ENCODE results near the gene GSX2.
A peak's percentile ranks its signal among the peaks of the same experiment; 100 is the strongest.
"Not testable (repeated sequence)": the region's sequence is repeated elsewhere in the genome, so short reads cannot be mapped to it uniquely, and the experiment has no call there.

Gene GSX2

DNA sequence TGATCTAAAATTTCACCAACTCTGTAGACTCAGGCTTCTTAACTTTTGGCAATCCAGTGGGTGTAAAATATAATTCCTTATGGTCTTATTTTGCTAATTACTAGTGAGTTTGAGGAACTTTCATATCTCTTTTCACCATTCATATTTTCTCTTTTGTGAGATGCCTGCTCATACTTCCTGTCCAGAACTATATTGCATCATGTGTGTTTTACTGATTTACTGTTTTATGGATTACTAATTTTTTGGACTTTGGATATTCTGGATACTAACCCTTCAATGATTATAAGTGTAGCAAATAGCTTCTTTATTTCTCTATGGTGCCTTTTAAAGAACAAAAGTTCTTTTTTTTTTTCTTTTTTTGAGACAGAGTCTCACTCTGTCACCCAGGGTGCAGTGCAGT lies 20.6 kb downstream of the GSX2 start:
- in situ Hi-C loops (cut with HindIII; ENCODE audit: low pct_unique_long_range_greater_than_20kb, low sequenced_read_pairs): no loop called here
- DNase-seq (ENCODE audit: low read depth in 1 of 2, low spot score in 1 of 2): no peak
- TF ChIP-seq JUND (IDR thresholded peaks at IDR 0.05; ENCODE audit: low read depth): no peak

DNA sequence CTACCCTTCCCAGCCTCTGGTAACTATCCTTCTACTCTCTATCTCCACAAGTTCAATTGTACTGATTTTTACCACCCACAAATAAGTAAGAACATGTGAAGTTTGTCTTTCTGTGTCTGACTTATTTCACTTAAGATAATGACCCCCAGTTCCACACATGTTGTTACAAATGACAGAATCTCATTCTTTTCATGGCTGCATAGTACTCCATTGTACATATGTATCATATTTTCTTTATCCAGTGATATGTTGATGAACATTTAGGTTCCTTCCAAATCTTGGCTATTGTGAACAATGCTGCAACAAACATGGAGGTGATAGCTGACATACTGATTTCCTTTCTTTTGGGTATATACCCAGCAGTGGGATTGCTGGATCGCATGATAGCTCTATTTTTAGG lies 27.7 kb downstream of the GSX2 start:
- TF ChIP-seq JUND (IDR thresholded peaks at IDR 0.05; ENCODE audit: low read depth): no peak
- in situ Hi-C loops (cut with HindIII; ENCODE audit: low pct_unique_long_range_greater_than_20kb, low sequenced_read_pairs): no loop called here
- no peak for DNase-seq (ENCODE audit: low read depth in 1 of 2, low spot score in 1 of 2)

DNA sequence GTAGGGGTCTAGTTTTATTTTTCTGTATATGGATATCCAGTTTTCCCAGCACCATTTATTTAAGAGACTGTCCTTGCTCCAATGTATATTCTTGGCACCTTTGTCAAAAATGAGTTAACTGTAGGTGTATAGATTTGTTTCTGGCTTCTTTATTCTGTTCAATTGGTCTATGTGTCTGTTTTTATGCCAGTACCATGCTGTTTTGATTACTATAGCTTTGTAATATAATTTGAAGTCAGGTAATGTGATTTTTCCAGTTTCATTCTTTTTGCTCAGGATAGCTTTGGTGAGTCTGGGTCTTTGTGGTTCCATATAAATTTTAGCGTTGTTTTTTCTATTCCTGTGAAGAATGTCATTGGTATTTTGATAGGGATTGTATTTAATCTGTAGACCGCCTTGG lies 28.7 kb downstream of the GSX2 start:
- DNase-seq (ENCODE audit: low read depth in 1 of 2, low spot score in 1 of 2); in situ Hi-C loops (cut with HindIII; ENCODE audit: low pct_unique_long_range_greater_than_20kb, low sequenced_read_pairs): not testable (repeated sequence)

DNA sequence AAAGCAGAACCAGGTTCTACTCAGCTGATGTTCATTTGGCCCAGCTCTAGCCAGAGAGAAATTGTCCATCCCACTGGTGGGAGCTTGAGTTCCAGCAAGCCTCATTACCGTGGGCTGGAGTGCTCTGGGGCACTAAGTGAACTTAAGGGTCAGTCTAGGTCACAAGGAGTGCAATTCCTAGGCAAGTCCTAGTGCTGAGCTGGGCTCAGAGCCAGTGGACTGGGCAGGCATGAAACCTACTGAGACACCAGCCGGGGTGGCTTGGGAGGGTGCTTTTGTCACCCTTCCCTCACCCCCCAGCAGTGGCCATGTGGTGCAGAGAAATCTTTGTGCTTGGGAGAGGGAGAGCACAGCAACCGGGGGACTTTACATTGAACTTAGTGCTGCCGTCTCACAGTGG lies 39.4 kb downstream of the GSX2 start:
- in situ Hi-C loops (cut with HindIII; ENCODE audit: low pct_unique_long_range_greater_than_20kb, low sequenced_read_pairs): no loop called here
- no peak for TF ChIP-seq JUND (IDR thresholded peaks at IDR 0.05; ENCODE audit: low read depth)
- no peak for DNase-seq (ENCODE audit: low read depth in 1 of 2, low spot score in 1 of 2)

DNA sequence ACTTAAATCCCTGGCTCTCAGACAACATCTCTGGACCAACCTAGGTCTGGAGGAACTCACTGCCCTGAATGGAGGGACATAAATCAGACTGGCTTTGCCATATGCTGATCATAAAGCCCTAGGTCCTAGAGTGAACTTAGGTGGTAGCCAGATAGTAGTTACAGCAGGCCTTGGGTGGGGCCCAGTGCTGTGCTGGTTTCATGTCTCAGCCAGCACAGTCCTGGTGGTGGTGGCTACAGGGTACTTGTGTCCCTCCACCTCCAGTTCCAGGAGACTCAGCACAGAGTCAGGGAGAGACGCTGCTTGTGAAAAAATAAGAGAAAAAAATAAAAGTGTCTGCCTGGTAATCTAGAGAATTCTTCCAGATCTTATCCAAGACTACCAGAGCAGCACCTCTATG lies 40.3 kb downstream of the GSX2 start:
- DNase-seq (ENCODE audit: low read depth in 1 of 2, low spot score in 1 of 2): no peak
- no peak for TF ChIP-seq JUND (IDR thresholded peaks at IDR 0.05; ENCODE audit: low read depth)
- in situ Hi-C loops (cut with HindIII; ENCODE audit: low pct_unique_long_range_greater_than_20kb, low sequenced_read_pairs): no loop called here

DNA sequence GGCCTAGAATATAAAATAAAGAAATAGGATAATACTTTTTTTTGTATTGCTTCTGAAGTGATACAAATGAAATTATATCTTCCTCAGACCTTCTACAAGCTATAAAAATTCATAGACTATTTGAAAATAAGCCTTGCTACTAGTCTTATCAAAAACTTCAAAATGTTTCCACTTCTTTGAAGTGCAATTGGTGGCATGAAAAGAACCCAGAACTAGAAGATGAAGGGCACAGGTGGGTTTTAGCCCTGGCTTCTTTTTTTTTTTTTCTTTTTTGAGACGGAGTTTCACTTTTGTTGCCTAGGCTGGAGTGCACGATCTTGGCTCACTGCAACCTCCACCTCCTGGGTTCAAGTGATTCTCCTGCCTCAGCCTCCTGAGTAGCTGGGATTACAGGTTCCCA lies 44.2 kb downstream of the GSX2 start:
- TF ChIP-seq JUND (IDR thresholded peaks at IDR 0.05; ENCODE audit: low read depth): no peak
- in situ Hi-C loops (cut with HindIII; ENCODE audit: low pct_unique_long_range_greater_than_20kb, low sequenced_read_pairs): no loop called here
- DNase-seq (ENCODE audit: low read depth in 1 of 2, low spot score in 1 of 2): no peak

DNA sequence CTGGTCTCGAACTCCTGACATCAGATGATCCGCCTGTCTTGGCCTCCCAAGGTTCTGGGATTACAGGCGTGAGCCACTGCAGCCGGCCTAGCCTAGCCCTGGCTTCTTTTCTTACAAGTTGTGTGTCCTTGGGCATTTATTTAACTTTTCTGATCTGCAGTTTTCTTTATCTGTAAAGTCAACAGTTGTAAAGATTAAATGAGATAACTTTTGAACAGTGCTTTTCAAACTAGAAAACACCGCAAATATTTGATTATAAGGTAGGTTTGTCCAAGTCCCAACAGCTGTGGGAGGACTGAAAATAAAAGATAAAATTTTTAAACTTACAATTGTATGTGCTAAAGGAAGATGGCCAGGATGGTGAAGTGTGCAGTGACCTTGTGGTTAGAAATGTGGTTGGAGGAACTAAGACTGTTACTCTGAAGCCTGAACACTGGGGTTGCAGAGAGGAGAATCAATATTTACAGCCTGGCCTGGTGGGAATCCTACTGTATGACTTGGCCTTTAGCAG lies 44.8 kb downstream of the GSX2 start:
- peak in 1 of 2 experiments; percentile 80 for DNase-seq (ENCODE audit: low read depth in 1 of 2, low spot score in 1 of 2)
- TF ChIP-seq JUND (IDR thresholded peaks at IDR 0.05; ENCODE audit: low read depth): peak; percentile 55; the same call in 1 of the 2 replicates
- in situ Hi-C loops (cut with HindIII; ENCODE audit: low pct_unique_long_range_greater_than_20kb, low sequenced_read_pairs): no loop called here

DNA sequence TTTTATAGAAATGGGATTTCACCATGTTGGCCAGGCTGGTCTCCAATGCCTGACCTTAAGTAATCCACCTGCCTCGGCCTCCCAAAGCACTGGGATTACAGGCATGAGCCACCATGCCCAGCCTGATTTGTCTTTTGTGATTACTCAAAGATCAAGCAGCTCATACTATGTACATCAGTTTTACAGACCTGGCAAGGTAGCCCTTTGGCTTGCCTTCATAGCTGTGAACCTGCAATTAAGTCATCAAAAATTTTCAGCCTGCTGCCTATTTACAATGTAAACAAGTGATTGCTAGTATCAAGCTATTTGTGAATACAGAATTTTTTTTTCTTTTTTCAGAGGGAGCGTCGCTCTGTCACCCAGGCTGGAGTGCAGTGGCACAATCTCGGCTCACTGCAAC lies 46.2 kb downstream of the GSX2 start:
- in situ Hi-C loops (cut with HindIII; ENCODE audit: low pct_unique_long_range_greater_than_20kb, low sequenced_read_pairs): no loop called here
- DNase-seq (ENCODE audit: low read depth in 1 of 2, low spot score in 1 of 2): no peak
- TF ChIP-seq JUND (IDR thresholded peaks at IDR 0.05; ENCODE audit: low read depth): no peak

DNA sequence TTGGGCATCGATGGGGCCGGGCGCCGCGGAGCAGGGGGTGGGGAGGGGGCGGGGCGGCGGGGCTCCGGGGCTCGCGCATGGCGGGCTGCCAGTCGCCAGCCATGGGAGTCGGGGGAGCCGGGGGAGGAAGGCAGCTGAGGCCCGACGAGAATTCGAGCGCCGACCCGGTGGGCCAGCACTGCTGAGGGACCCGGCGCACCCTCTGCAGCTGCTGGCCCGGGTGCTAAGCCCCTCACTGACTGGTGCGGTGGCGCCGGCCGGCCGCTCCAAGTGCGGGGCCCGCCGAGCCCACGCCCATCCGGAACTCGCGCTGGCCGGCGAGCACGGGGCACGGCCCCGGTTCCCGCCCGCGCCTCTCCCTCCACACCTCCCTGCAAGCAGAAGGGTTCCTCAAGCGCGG lies 49.4 kb downstream of the GSX2 start:
- no peak for TF ChIP-seq JUND (IDR thresholded peaks at IDR 0.05; ENCODE audit: low read depth)
- in situ Hi-C loops (cut with HindIII; ENCODE audit: low pct_unique_long_range_greater_than_20kb, low sequenced_read_pairs): no loop called here
- DNase-seq (ENCODE audit: low read depth in 1 of 2, low spot score in 1 of 2): no peak

Data from T47D (cell line).